Measurements from ENCODE around the gene LRBA. TPM values are rescaled to one million over a fixed set of nuclear protein-coding genes. Genes with fewer than 3 reads are reported as not detected.

LRBA gene
- total and polyA plus RNA-seq, 9 of the 15 experiments (the other 6 are each of a cell fraction or from before 2014, with no cell fraction given), result 24.2 to 88.7 (median 59.7) TPM

DNA sequence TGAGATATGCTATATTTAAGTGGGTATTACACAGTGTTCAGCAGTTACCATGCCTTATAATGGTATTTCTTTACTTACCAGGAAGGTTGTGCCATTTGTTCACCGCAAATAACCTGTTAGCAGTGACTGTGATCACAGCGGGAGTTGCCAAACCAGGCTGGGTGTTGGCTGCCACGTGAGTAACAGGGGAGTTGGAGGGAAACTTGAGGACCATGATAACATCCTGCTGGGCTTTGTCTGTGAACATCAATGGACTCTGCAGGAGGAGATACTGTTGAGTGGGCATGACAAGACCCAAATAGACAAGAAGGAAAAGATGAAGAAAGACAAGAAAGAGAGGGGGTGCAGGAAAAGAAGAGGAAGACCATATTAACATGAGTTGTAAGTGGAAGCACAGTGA lies 694.0 kb downstream of the LRBA start (continued):
- no peak for TF ChIP-seq ZNF431 (CRISPR knock-in tag; IDR thresholded peaks at IDR 0.05)
- TF ChIP-seq RAD51 (IDR thresholded peaks at IDR 0.05; ENCODE audit: borderline replicate concordance, low read depth), result peak; percentile 44; the same call in 1 of the 2 replicates
- peak; percentile 61 for TF ChIP-seq ZNF239 (CRISPR knock-in tag; IDR thresholded peaks at IDR 0.05)
- no peak for TF ChIP-seq HNRNPH1 (optimal IDR thresholded peaks at IDR 0.05; ENCODE audit: low read depth, low read length)
- TF ChIP-seq ZNF175 (CRISPR knock-in tag; IDR thresholded peaks at IDR 0.05; ENCODE audit: low read depth), result peak; percentile 93; the same call in 1 of the 2 replicates
- TF ChIP-seq TEAD1 (CRISPR knock-in tag; IDR thresholded peaks at IDR 0.05), result peak in 1 of 2 experiments; percentile 81; a peak in 1 of 4 replicates
- peak; percentile 53; the same call in 1 of the 2 replicates for TF ChIP-seq PHTF2 (CRISPR knock-in tag; IDR thresholded peaks at IDR 0.05)
- no peak for TF ChIP-seq ZNF77 (CRISPR knock-in tag; IDR thresholded peaks at IDR 0.05)
- TF ChIP-seq ZSCAN32 (CRISPR knock-in tag; IDR thresholded peaks at IDR 0.05), result no peak
- TF ChIP-seq ZNF316 (IDR thresholded peaks at IDR 0.05), result no peak
- no peak for TF ChIP-seq NFIX (CRISPR knock-in tag; IDR thresholded peaks at IDR 0.05; ENCODE audit: low read depth)
- peak; percentile 39; the same call in 1 of the 2 replicates for TF ChIP-seq CTBP1 (IDR thresholded peaks at IDR 0.05; ENCODE audit: borderline replicate concordance)
- TF ChIP-seq, protein P1, sequence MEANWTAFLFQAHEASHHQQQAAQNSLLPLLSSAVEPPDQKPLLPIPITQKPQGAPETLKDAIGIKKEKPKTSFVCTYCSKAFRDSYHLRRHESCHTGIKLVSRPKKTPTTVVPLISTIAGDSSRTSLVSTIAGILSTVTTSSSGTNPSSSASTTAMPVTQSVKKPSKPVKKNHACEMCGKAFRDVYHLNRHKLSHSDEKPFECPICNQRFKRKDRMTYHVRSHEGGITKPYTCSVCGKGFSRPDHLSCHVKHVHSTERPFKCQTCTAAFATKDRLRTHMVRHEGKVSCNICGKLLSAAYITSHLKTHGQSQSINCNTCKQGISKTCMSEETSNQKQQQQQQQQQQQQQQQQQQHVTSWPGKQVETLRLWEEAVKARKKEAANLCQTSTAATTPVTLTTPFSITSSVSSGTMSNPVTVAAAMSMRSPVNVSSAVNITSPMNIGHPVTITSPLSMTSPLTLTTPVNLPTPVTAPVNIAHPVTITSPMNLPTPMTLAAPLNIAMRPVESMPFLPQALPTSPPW (CRISPR knock-in tag; IDR thresholded peaks at IDR 0.05), result peak; percentile 21; the same call in 1 of the 2 replicates
- no peak for TF ChIP-seq ASH1L (IDR thresholded peaks at IDR 0.05; ENCODE audit: borderline replicate concordance, low read depth, partially characterized antibody)
- TF ChIP-seq SRSF9 (IDR thresholded peaks at IDR 0.05; ENCODE audit: borderline replicate concordance, low read depth, low read length), result no peak
- TF ChIP-seq, protein P2, sequence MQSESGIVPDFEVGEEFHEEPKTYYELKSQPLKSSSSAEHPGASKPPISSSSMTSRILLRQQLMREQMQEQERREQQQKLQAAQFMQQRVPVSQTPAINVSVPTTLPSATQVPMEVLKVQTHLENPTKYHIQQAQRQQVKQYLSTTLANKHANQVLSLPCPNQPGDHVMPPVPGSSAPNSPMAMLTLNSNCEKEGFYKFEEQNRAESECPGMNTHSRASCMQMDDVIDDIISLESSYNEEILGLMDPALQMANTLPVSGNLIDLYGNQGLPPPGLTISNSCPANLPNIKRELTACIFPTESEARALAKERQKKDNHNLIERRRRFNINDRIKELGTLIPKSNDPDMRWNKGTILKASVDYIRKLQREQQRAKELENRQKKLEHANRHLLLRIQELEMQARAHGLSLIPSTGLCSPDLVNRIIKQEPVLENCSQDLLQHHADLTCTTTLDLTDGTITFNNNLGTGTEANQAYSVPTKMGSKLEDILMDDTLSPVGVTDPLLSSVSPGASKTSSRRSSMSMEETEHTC (IDR thresholded peaks at IDR 0.05), result peak; percentile 28; the same call in 1 of the 2 replicates
- no peak for TF ChIP-seq DEAF1 (CRISPR knock-in tag; IDR thresholded peaks at IDR 0.05)
- TF ChIP-seq, protein P3, sequence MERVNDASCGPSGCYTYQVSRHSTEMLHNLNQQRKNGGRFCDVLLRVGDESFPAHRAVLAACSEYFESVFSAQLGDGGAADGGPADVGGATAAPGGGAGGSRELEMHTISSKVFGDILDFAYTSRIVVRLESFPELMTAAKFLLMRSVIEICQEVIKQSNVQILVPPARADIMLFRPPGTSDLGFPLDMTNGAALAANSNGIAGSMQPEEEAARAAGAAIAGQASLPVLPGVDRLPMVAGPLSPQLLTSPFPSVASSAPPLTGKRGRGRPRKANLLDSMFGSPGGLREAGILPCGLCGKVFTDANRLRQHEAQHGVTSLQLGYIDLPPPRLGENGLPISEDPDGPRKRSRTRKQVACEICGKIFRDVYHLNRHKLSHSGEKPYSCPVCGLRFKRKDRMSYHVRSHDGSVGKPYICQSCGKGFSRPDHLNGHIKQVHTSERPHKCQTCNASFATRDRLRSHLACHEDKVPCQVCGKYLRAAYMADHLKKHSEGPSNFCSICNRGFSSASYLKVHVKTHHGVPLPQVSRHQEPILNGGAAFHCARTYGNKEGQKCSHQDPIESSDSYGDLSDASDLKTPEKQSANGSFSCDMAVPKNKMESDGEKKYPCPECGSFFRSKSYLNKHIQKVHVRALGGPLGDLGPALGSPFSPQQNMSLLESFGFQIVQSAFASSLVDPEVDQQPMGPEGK (CRISPR knock-in tag; IDR thresholded peaks at IDR 0.05; ENCODE audit: borderline replicate concordance), result 0 out of 2 replicates have a peak, but pooled peaks have one; percentile 66
- peak; percentile 80; the same call in 1 of the 2 replicates for TF ChIP-seq IFI16 (CRISPR knock-in tag; IDR thresholded peaks at IDR 0.05)
- TF ChIP-seq STAG1 (CRISPR knock-in tag; IDR thresholded peaks at IDR 0.05; ENCODE audit: borderline replicate concordance), result no peak
- peak; percentile 50 for TF ChIP-seq MXD1 (CRISPR knock-in tag; IDR thresholded peaks at IDR 0.05; ENCODE audit: borderline replicate concordance, poor library complexity, severe bottlenecking)
- peak; percentile 80 for TF ChIP-seq DPF2 (IDR thresholded peaks at IDR 0.05)
- no peak for TF ChIP-seq MTA3 (IDR thresholded peaks at IDR 0.05; ENCODE audit: borderline replicate concordance)

Data from K562 (cell line).